ENCODE measurements around the gene LSS. TPM values are rescaled to one million over a fixed set of nuclear protein-coding genes. Genes with fewer than 3 reads are reported as not detected.

LSS gene
- total and polyA plus RNA-seq, 7 donors, result 17.4 to 78.6 (median 51.7) TPM

GRCh38 chr21:46211786-46212720, 16.5 kb downstream of the LSS start:
- Histone ChIP-seq H3K4me3 (no peak overlapping the region), H3K27ac (no peak overlapping the region), H3K27me3 (no peaks in the 10 kb centered on the region), H3K4me1 (no peaks in the 10 kb centered on the region), H3K36me3 (peaks cover 16 to 96% (median 40%) of the 10 kb centered on the region in 4 donors), H3K9me3 (no peaks in the 10 kb centered on the region)
- intact Hi-C loops (cut with DNase I), result no loop called here
- 83 to 92% methylated on average over 23 of the region's 23 CpGs for WGBS, 2 donors
- TF ChIP-seq POLR2AphosphoS5 (IDR thresholded peaks at IDR 0.05) (no peak), POLR2A (IDR thresholded peaks at IDR 0.05) (no peak), EP300 (IDR thresholded peaks at IDR 0.05) (no peak), CTCF (IDR thresholded peaks at IDR 0.05) (no peak)
- peak; percentile 53 for DNase-seq

GRCh38 chr21:46211376-46211775, 17.2 kb downstream of the LSS start:
- peak; percentile 54 for DNase-seq
- Histone ChIP-seq H3K36me3 (peaks cover 16 to 99% (median 43%) of the 10 kb centered on the region in 4 donors), H3K4me3 (no peak overlapping the region), H3K27me3 (no peaks in the 10 kb centered on the region), H3K9me3 (no peaks in the 10 kb centered on the region), H3K27ac (no peak overlapping the region), H3K4me1 (no peaks in the 10 kb centered on the region)
- intact Hi-C loops (cut with DNase I), result no loop called here
- no peak for TF ChIP-seq POLR2A (IDR thresholded peaks at IDR 0.05)
- TF ChIP-seq EP300 (IDR thresholded peaks at IDR 0.05), result no peak
- no peak for TF ChIP-seq POLR2AphosphoS5 (IDR thresholded peaks at IDR 0.05)
- TF ChIP-seq CTCF (IDR thresholded peaks at IDR 0.05), result no peak
- 97 to 98% methylated on average over 7 of the region's 7 CpGs for WGBS, 2 donors

- DNase-seq, result peak; percentile 56
- H3K36me3 ChIP-seq, result peaks cover 16 to 99% (median 43%) of the 10 kb centered on the region in 4 donors
- H3K4me1 ChIP-seq, result no peaks in the 10 kb centered on the region
- intact Hi-C loops (cut with DNase I), result no loop called here
- 91 to 92% methylated on average over 16 of the region's 16 CpGs for WGBS, 2 donors
- no peaks in the 10 kb centered on the region for H3K9me3 ChIP-seq
- H3K27ac ChIP-seq, result no peak overlapping the region
- no peak overlapping the region for H3K4me3 ChIP-seq
- TF ChIP-seq POLR2A (IDR thresholded peaks at IDR 0.05) (no peak), EP300 (IDR thresholded peaks at IDR 0.05) (no peak), POLR2AphosphoS5 (IDR thresholded peaks at IDR 0.05) (no peak), CTCF (IDR thresholded peaks at IDR 0.05) (no peak)
- H3K27me3 ChIP-seq, result no peaks in the 10 kb centered on the region
These were observed 18.0 kb downstream of the LSS start for GRCh38 chr21:46210378-46211136.

GRCh38 chr21:46208761-46209721, 19.5 kb downstream of the LSS start:
- Histone ChIP-seq H3K36me3 (peaks cover 16 to 97% (median 50%) of the 10 kb centered on the region in 4 donors), H3K27me3 (no peaks in the 10 kb centered on the region), H3K4me3 (no peak overlapping the region), H3K4me1 (no peaks in the 10 kb centered on the region), H3K9me3 (no peaks in the 10 kb centered on the region), H3K27ac (no peak overlapping the region)
- peak; percentile 62 for DNase-seq
- 94% methylated on average over 23 of the region's 23 CpGs for WGBS, 2 donors
- intact Hi-C loops (cut with DNase I), result no loop called here
- TF ChIP-seq EP300 (IDR thresholded peaks at IDR 0.05) (no peak), POLR2A (IDR thresholded peaks at IDR 0.05) (no peak), CTCF (IDR thresholded peaks at IDR 0.05) (no peak), POLR2AphosphoS5 (IDR thresholded peaks at IDR 0.05) (no peak)
